ENCODE data around the gene A3GALT2.

- TF ChIP-seq POLR2AphosphoS5 (IDR thresholded peaks at IDR 0.05; ENCODE audit: low read depth, low read length) (no peak), CHD2 (IDR thresholded peaks at IDR 0.05; ENCODE audit: low read length, partially characterized antibody) (no peak), CTCF (IDR thresholded peaks at IDR 0.05) (no peak), EZH2phosphoT487 (IDR thresholded peaks at IDR 0.05; ENCODE audit: borderline replicate concordance, low read depth) (no peak), ELF1 (IDR thresholded peaks at IDR 0.05) (no peak), JUND (IDR thresholded peaks at IDR 0.05) (no peak), USF2 (IDR thresholded peaks at IDR 0.05; ENCODE audit: borderline replicate concordance, low read depth, low read length) (no peak), YY1 (IDR thresholded peaks at IDR 0.05; ENCODE audit: low read depth) (no peak), SIN3A (IDR thresholded peaks at IDR 0.05; ENCODE audit: borderline replicate concordance, low read depth, low read length) (no peak), GATA2 (CRISPR knock-in tag; IDR thresholded peaks at IDR 0.05) (no peak)
Observed at GRCh38 chr1:33338048-33338439, 17.1 kb upstream of the A3GALT2 start.

All from SK-N-SH (cell line).